Tibial artery (tissue), 4 donors: ENCODE data around the gene FBXL7.

Experiments
- DNase-seq, 2 donors: peaks; one replicate each; pipeline ENCODE4 v3.0.0-alpha.2; 2019
- H3K27ac ChIP-seq, 2 donors: fragments of 200-600 bp; sonication (generic) in 1 of 2; 1 replicate in 1 of 2; 2 replicates in 1 of 2; pipeline ENCODE4 v1.5.1; 2018 to 2019; ENCODE audit warnings: mild to moderate bottlenecking in 1 of 2
- H3K27me3 ChIP-seq, 2 donors: fragments of 200-600 bp; sonication (generic) in 1 of 2; one replicate each; pipeline versions ENCODE4 v1.5.1 to v1.6.0; 2016 to 2019
- H3K36me3 ChIP-seq, 3 donors: fragments of 200-600 bp; sonication (generic) in 2 of 3; one replicate each; pipeline ENCODE4 v1.5.1; 2016 to 2019; ENCODE audit warnings: mild to moderate bottlenecking in 2 of 3
- H3K4me1 ChIP-seq, 4 donors: fragments of 200-600 bp; sonication (generic) in 2 of 4; 1 replicate in 3 of 4; 2 replicates in 1 of 4; pipeline ENCODE4 v1.5.1; 2016 to 2019
- H3K4me3 ChIP-seq, 2 donors: fragments of 200-600 bp; sonication (generic) in 1 of 2; 1 replicate in 1 of 2; 2 replicates in 1 of 2; pipeline ENCODE4 v1.5.1; 2018 to 2019; ENCODE audit warnings: mild to moderate bottlenecking in 2 of 2
- H3K9me3 ChIP-seq, 3 donors: fragments of 200-600 bp; sonication (generic) in 1 of 3; one replicate each; pipeline ENCODE4 v1.5.1; 2016 to 2019
- intact Hi-C: fragments of 100-400 bp; cut with DNase I; formaldehyde crosslinking; loops from one replicate; pipeline ENCODE4 v1.15.0; 2023; ENCODE audit warnings: low total_unique reads
- TF ChIP-seq, protein P1 (sequence below), 2 experiments: fragments of 200-600 bp in 1 of 2; fragments of 450-650 bp in 1 of 2; IDR thresholded peaks; one replicate each; pipeline ENCODE4 v1.5.1; 2017 to 2019; ENCODE audit warnings: antibody characterized with exemption in 2 of 2, mild to moderate bottlenecking in 1 of 2, moderate library complexity in 1 of 2

FBXL7 gene

DNA sequence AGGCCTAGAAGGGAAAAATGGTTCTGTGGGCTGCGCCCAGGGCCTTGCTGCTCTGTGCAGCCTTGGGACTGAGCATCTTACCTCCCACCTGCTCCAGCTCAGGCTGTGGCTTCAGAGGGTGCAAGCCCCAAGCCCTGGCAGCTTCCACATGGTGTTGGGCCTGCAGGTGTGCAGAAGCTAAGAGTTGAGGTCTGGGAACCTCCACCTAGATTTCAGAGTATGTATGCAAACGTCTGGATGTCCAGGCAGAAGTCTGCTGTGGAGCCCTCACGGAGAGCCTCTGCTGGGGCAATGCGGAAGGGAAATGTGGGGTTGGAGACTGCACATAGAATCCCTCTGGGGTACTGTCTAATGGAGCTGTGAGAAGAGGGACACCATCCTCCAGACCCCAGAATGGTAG is 36.0 kb downstream of the FBXL7 start:
- H3K27me3 ChIP-seq, result no peaks in the 10 kb centered on the region
- DNase-seq, result no peak
- TF ChIP-seq, protein P1, sequence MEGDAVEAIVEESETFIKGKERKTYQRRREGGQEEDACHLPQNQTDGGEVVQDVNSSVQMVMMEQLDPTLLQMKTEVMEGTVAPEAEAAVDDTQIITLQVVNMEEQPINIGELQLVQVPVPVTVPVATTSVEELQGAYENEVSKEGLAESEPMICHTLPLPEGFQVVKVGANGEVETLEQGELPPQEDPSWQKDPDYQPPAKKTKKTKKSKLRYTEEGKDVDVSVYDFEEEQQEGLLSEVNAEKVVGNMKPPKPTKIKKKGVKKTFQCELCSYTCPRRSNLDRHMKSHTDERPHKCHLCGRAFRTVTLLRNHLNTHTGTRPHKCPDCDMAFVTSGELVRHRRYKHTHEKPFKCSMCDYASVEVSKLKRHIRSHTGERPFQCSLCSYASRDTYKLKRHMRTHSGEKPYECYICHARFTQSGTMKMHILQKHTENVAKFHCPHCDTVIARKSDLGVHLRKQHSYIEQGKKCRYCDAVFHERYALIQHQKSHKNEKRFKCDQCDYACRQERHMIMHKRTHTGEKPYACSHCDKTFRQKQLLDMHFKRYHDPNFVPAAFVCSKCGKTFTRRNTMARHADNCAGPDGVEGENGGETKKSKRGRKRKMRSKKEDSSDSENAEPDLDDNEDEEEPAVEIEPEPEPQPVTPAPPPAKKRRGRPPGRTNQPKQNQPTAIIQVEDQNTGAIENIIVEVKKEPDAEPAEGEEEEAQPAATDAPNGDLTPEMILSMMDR (IDR thresholded peaks at IDR 0.05), result no peak
- intact Hi-C loops, result no loop called here
- peaks cover 0 to 30% (median 0%) of the 10 kb centered on the region in 4 donors for H3K4me1 ChIP-seq
- H3K9me3 ChIP-seq, result no peaks in the 10 kb centered on the region
- H3K4me3 ChIP-seq, result no peak overlapping the region
- H3K27ac ChIP-seq, result no peak overlapping the region
- H3K36me3 ChIP-seq, result no peaks in the 10 kb centered on the region

DNA sequence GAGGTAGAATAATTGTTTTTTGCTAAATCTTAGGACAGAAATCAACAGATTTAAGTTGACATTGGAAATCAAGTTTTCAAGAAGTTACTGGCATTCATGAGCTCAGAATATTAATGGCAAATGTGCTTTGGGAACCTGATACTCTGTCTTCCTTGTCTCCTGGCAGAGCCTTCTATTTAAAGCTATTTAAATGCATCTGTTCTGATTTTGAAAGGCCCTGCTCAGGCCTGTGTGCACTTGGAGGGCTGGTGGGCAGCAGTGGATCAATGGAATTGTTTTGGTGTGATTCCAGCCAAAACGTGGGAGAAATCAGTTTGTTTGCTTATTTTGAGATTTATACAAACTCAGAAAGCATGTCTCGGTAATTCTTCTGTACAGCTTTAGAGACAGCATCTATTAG is 38.5 kb downstream of the FBXL7 start:
- Histone ChIP-seq H3K36me3 (no peaks in the 10 kb centered on the region), H3K4me1 (peaks cover 0 to 18% (median 0%) of the 10 kb centered on the region in 4 donors), H3K27ac (no peak overlapping the region), H3K4me3 (no peak overlapping the region), H3K9me3 (no peaks in the 10 kb centered on the region), H3K27me3 (no peaks in the 10 kb centered on the region)
- TF ChIP-seq, protein P1 (IDR thresholded peaks at IDR 0.05), result no peak
- intact Hi-C loops, result no loop called here
- DNase-seq, result no peak

DNA sequence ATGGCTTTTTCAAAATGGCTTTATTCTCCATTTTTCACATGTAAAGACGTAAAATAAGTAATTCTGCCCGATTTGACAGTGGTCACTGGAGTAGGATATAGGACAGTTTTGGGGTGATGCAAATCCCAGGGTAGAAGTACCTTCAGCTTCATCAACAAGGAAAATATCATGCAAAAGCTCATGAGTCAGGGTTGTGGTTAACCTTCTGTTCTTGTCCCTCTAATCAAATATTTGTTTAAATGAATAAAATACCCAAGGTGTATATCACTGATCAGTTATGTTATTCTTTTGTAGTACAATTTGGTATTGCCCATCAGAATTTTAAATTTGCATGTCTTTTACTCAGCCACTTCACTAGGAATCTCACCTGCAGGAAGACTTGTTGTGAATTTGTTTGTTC is 40.0 kb downstream of the FBXL7 start:
- Histone ChIP-seq H3K4me3 (no peak overlapping the region), H3K9me3 (no peaks in the 10 kb centered on the region), H3K36me3 (no peaks in the 10 kb centered on the region), H3K4me1 (peaks cover 0 to 21% (median 4%) of the 10 kb centered on the region in 4 donors), H3K27ac (no peak overlapping the region), H3K27me3 (no peaks in the 10 kb centered on the region)
- TF ChIP-seq, protein P1 (IDR thresholded peaks at IDR 0.05), result no peak
- no peak for DNase-seq
- intact Hi-C loops, result no loop called here

DNA sequence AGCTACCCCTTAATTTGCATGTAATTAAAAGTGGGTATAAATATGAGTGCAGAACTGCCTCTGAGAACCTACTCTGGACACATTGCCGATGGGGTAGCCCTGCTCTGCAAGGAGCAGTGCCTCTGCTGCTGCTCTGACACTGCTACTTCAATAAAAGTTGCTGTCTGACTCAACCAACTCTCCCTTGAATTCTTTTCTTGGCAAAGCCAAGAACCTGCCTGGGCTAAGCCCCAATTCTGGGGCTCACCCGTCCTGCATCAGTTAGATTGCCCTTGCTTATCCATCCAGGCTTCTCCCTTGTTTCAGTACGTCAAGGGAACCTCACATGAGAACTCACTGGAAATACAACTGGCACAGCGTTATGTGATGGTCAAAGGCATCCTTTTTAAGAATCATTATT is 44.1 kb downstream of the FBXL7 start:
- no peak overlapping the region for H3K27ac ChIP-seq
- peaks cover 0 to 11% (median 4%) of the 10 kb centered on the region in 4 donors for H3K4me1 ChIP-seq
- no peaks in the 10 kb centered on the region for H3K27me3 ChIP-seq
- H3K4me3 ChIP-seq, result no peak overlapping the region
- no peak for DNase-seq
- TF ChIP-seq, protein P1 (IDR thresholded peaks at IDR 0.05), result no peak
- H3K9me3 ChIP-seq, result no peaks in the 10 kb centered on the region
- H3K36me3 ChIP-seq, result peaks cover 0 to 4% (median 0%) of the 10 kb centered on the region in 3 donors
- intact Hi-C loops, result no loop called here

DNA sequence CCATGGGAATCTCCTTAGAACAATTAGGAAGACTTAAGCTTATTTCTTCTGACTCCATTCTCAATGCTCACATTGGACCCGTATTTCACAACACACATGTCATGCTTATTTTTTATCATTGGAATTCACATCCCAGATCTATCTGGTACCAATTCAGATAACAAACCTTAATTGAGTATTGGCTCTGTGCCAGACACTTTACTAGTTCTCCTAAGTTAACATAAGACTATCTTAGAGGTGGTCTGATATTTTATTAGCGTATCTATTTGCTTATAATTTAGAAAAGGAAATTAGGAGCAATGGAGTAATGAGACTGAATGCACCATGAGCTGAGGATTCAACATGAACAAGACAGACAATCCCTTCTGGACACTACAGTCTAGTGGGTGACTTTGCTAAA is 45.1 kb downstream of the FBXL7 start:
- Histone ChIP-seq H3K27ac (no peak overlapping the region), H3K27me3 (no peaks in the 10 kb centered on the region), H3K4me3 (no peak overlapping the region), H3K4me1 (peaks cover 0 to 21% (median 11%) of the 10 kb centered on the region in 4 donors), H3K36me3 (peaks cover 0 to 4% (median 0%) of the 10 kb centered on the region in 3 donors), H3K9me3 (no peaks in the 10 kb centered on the region)
- DNase-seq, result no peak
- intact Hi-C loops, result no loop called here
- TF ChIP-seq, protein P1 (IDR thresholded peaks at IDR 0.05), result no peak

DNA sequence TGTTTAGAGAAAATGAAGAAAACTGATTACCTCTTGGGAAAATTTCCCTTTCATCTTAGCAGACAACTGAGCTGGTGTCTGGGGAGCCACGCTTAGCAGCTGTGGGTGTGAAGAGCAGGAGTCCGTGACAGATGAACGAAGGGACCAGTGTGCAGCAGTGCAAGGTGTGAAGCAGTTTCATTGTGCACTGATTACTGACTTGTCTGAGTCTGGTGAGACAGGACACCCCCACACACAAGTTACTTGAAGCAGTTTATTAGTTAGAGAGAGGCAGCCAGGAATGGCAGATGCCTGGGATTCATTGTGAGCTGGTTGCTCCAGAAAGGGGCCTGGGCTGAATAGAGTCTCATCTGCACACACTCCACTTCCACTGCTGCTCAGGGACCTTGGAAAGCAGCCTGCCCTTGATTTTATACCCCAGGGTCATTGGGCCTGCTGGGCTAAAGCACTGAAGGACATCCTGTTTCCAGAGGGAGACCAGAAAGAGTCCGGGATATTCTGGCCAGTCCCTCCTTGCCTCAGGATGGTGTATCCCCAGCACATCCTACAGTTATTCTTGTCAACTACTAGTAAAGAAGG is 47.4 kb downstream of the FBXL7 start:
- Histone ChIP-seq H3K36me3 (peaks cover 0 to 4% (median 0%) of the 10 kb centered on the region in 3 donors), H3K4me3 (no peak overlapping the region), H3K27me3 (no peaks in the 10 kb centered on the region), H3K9me3 (no peaks in the 10 kb centered on the region), H3K27ac (no peak overlapping the region), H3K4me1 (peaks cover 0 to 34% (median 18%) of the 10 kb centered on the region in 4 donors)
- TF ChIP-seq, protein P1 (IDR thresholded peaks at IDR 0.05), result no peak
- intact Hi-C loops, result no loop called here
- DNase-seq, result no peak
